ENCODE measurements around the gene SPRR5. TPM values are rescaled to one million over a fixed set of nuclear protein-coding genes. Genes with fewer than 3 reads are reported as not detected.

The SPRR5 gene, protein sequence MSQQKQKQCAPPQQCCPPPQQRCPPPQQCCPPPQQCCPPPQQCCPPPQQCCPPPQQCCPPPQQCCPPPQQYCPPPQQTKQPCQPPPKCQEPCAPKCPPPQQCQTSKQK
- polyA plus RNA-seq (2012; rRNA removed) = not detected in 2 replicates
- not detected in 2 replicates for polyA plus RNA-seq (2012; cell fraction: cytosol; rRNA removed)
- not detected in 2 replicates for polyA plus RNA-seq (2012; cell fraction: nucleus; rRNA removed)

DNA sequence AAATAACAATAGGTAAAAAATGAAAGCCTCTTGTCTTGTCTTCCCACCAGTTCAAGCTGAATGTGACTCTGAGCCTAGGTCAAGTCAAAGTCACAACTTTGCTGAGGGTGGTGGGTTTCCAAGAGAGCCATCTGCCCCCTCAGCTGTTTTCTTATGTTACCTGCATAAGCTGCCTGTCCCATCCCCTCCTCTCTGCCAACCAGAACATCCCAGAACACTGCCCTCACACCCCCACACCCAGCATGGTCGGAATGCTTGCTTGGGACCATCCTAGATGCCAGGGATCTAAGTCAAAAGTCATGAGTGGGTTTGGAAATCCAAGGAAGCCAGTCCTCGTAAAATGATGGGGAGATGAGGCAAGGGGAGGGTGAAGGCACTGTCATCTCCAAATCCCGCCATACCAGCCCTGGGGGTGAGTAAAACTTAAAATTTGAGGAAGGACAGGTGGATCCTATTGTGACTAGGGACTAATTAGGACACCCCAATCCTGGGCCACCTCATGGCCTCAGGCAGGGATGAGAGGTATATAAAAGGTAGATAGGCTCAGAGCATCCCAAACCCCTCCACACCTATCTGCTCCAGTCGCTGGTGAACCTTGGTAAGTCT, at the start of gene SPRR5:
Gene SPRR5 (plus strand): TSS at position 556 of the 606 bp plus-strand sequence. CDS start 1,349 bp downstream, outside the sequence.
- no peaks in the 10 kb centered on the region for H3F3A ChIP-seq (replicated peaks; ENCODE audit: insufficient read depth)
- no peak within 1 kb of the TSS for H3K4me2 ChIP-seq
- no peaks in the 10 kb centered on the region for H3K79me2 ChIP-seq (ENCODE audit: insufficient read depth)
- H3K27me3 ChIP-seq (ENCODE audit: insufficient read depth) = peaks cover 49% of the 10 kb centered on the region
- no peaks in the 10 kb centered on the region for H3K9me2 ChIP-seq
- H4K20me1 ChIP-seq (ENCODE audit: insufficient read depth) = no peaks in the 10 kb centered on the region
- TF ChIP-seq, protein P1, sequence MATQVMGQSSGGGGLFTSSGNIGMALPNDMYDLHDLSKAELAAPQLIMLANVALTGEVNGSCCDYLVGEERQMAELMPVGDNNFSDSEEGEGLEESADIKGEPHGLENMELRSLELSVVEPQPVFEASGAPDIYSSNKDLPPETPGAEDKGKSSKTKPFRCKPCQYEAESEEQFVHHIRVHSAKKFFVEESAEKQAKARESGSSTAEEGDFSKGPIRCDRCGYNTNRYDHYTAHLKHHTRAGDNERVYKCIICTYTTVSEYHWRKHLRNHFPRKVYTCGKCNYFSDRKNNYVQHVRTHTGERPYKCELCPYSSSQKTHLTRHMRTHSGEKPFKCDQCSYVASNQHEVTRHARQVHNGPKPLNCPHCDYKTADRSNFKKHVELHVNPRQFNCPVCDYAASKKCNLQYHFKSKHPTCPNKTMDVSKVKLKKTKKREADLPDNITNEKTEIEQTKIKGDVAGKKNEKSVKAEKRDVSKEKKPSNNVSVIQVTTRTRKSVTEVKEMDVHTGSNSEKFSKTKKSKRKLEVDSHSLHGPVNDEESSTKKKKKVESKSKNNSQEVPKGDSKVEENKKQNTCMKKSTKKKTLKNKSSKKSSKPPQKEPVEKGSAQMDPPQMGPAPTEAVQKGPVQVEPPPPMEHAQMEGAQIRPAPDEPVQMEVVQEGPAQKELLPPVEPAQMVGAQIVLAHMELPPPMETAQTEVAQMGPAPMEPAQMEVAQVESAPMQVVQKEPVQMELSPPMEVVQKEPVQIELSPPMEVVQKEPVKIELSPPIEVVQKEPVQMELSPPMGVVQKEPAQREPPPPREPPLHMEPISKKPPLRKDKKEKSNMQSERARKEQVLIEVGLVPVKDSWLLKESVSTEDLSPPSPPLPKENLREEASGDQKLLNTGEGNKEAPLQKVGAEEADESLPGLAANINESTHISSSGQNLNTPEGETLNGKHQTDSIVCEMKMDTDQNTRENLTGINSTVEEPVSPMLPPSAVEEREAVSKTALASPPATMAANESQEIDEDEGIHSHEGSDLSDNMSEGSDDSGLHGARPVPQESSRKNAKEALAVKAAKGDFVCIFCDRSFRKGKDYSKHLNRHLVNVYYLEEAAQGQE (IDR thresholded peaks at IDR 0.05; ENCODE audit: low read depth, low read length) = no peak
- no peak for TF ChIP-seq RFX5 (IDR thresholded peaks at IDR 0.05; ENCODE audit: low read length)
- no peak for TF ChIP-seq JUND (IDR thresholded peaks at IDR 0.05)
- no peak for TF ChIP-seq SMC3 (IDR thresholded peaks at IDR 0.05; ENCODE audit: low read depth, low read length)
- TF ChIP-seq TAF1 (IDR thresholded peaks at IDR 0.05; ENCODE audit: borderline replicate concordance, low read depth, low read length) = no peak
- H3K27ac ChIP-seq (ENCODE audit: low read depth in 2 of 2, low read length in 1 of 2) = no peak within 1 kb of the TSS
- ChIA-PET POLR2A (no interaction called here), CTCF (no interaction called here)
- no peaks in the 10 kb centered on the region for H3K36me3 ChIP-seq (replicated peaks in 1 of 2; ENCODE audit: control insufficient read depth in 1 of 2, insufficient read depth in 2 of 2, low read length in 1 of 2)
- H3K4me1 ChIP-seq (ENCODE audit: control insufficient read depth in 1 of 2, insufficient read depth in 2 of 2, low read depth in 1 of 2, low read length in 1 of 2) = no peaks in the 10 kb centered on the region
- no peaks in the 10 kb centered on the region for H3K9me3 ChIP-seq
- H2AFZ ChIP-seq (ENCODE audit: low read depth) = no peak within 1 kb of the TSS
- no peak within 1 kb of the TSS for H3K9ac ChIP-seq
- WGBS (ENCODE audit: low lambda C conversion rate) = 3% methylated on average over 4 of the region's 4 CpGs
- no peak within 1 kb of the TSS for H3K4me3 ChIP-seq (ENCODE audit: low read depth in 2 of 2, low read length in 1 of 2)
- DNase-seq = no peak

DNA sequence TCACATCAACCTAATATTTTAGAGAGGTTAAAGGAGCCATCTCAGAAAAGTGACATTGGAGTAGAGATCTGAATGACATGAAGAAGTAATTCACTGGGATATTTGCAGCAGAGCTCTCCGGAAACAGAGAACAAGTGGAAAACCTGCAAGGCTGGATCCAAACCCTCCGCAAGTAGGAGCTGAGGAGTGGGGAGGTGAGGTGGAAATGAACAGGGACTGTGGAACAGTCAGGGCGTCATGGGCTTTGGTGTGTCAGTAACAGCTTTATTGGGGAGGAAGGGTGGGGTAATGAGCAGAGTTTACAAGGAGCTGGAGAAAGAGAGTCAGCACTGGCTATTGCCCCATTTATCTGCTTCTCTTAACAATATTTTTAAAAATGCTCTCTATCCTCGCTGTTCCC, 48.0 kb upstream of the SPRR5 start:
- DNase-seq = no peak
- TF ChIP-seq RXRA (IDR thresholded peaks at IDR 0.05; ENCODE audit: borderline replicate concordance, low read depth) (no peak), FOXJ3 (CRISPR knock-in tag; IDR thresholded peaks at IDR 0.05) (no peak), CHD2 (IDR thresholded peaks at IDR 0.05; ENCODE audit: low read length, partially characterized antibody) (no peak), TEAD4 (IDR thresholded peaks at IDR 0.05; ENCODE audit: borderline replicate concordance, insufficient read depth) (no peak), MEF2A (IDR thresholded peaks at IDR 0.05; ENCODE audit: borderline replicate concordance, low read depth) (no peak), GABPA (IDR thresholded peaks at IDR 0.05; ENCODE audit: low read depth) (no peak), SMC3 (IDR thresholded peaks at IDR 0.05; ENCODE audit: low read depth, low read length) (no peak), NFIC (IDR thresholded peaks at IDR 0.05; ENCODE audit: borderline replicate concordance) (no peak), EP300 (IDR thresholded peaks at IDR 0.05; ENCODE audit: borderline replicate concordance in 1 of 2, low read depth in 1 of 2, low read length in 1 of 2) (no peak), RCOR1 (IDR thresholded peaks at IDR 0.05; ENCODE audit: low read length) (no peak), RFX5 (IDR thresholded peaks at IDR 0.05; ENCODE audit: low read length) (no peak)
- TF ChIP-seq, protein P2, sequence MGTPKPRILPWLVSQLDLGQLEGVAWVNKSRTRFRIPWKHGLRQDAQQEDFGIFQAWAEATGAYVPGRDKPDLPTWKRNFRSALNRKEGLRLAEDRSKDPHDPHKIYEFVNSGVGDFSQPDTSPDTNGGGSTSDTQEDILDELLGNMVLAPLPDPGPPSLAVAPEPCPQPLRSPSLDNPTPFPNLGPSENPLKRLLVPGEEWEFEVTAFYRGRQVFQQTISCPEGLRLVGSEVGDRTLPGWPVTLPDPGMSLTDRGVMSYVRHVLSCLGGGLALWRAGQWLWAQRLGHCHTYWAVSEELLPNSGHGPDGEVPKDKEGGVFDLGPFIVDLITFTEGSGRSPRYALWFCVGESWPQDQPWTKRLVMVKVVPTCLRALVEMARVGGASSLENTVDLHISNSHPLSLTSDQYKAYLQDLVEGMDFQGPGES (IDR thresholded peaks at IDR 0.05; ENCODE audit: low read depth, low read length) = no peak
- TF ChIP-seq, protein P3, sequence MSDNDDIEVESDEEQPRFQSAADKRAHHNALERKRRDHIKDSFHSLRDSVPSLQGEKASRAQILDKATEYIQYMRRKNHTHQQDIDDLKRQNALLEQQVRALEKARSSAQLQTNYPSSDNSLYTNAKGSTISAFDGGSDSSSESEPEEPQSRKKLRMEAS (IDR thresholded peaks at IDR 0.05; ENCODE audit: low read depth) = no peak
- TF ChIP-seq, protein P4, sequence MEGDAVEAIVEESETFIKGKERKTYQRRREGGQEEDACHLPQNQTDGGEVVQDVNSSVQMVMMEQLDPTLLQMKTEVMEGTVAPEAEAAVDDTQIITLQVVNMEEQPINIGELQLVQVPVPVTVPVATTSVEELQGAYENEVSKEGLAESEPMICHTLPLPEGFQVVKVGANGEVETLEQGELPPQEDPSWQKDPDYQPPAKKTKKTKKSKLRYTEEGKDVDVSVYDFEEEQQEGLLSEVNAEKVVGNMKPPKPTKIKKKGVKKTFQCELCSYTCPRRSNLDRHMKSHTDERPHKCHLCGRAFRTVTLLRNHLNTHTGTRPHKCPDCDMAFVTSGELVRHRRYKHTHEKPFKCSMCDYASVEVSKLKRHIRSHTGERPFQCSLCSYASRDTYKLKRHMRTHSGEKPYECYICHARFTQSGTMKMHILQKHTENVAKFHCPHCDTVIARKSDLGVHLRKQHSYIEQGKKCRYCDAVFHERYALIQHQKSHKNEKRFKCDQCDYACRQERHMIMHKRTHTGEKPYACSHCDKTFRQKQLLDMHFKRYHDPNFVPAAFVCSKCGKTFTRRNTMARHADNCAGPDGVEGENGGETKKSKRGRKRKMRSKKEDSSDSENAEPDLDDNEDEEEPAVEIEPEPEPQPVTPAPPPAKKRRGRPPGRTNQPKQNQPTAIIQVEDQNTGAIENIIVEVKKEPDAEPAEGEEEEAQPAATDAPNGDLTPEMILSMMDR (IDR thresholded peaks at IDR 0.05) = no peak
- TF ChIP-seq, protein P5, sequence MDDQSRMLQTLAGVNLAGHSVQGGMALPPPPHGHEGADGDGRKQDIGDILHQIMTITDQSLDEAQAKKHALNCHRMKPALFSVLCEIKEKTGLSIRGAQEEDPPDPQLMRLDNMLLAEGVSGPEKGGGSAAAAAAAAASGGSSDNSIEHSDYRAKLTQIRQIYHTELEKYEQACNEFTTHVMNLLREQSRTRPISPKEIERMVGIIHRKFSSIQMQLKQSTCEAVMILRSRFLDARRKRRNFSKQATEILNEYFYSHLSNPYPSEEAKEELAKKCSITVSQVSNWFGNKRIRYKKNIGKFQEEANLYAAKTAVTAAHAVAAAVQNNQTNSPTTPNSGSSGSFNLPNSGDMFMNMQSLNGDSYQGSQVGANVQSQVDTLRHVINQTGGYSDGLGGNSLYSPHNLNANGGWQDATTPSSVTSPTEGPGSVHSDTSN (IDR thresholded peaks at IDR 0.05) = no peak

More for the DNA sequence above, 48.0 kb upstream of the SPRR5 start:
- Histone ChIP-seq H3F3A (replicated peaks; ENCODE audit: insufficient read depth) (no peaks in the 10 kb centered on the region), H3K36me3 (replicated peaks in 1 of 2; ENCODE audit: control insufficient read depth in 1 of 2, insufficient read depth in 2 of 2, low read length in 1 of 2) (no peaks in the 10 kb centered on the region), H3K4me1 (ENCODE audit: control insufficient read depth in 1 of 2, insufficient read depth in 2 of 2, low read depth in 1 of 2, low read length in 1 of 2) (no peaks in the 10 kb centered on the region), H3K9ac (no peak overlapping the region), H3K4me2 (no peak overlapping the region), H2AFZ (ENCODE audit: low read depth) (no peak overlapping the region), H3K79me2 (ENCODE audit: insufficient read depth) (no peaks in the 10 kb centered on the region), H4K20me1 (ENCODE audit: insufficient read depth) (no peaks in the 10 kb centered on the region), H3K27ac (ENCODE audit: low read depth in 2 of 2, low read length in 1 of 2) (no peak overlapping the region), H3K9me3 (no peaks in the 10 kb centered on the region), H3K4me3 (ENCODE audit: low read depth in 2 of 2, low read length in 1 of 2) (no peak overlapping the region), H3K27me3 (ENCODE audit: insufficient read depth) (no peaks in the 10 kb centered on the region), H3K9me2 (no peaks in the 10 kb centered on the region)
- WGBS (ENCODE audit: low lambda C conversion rate) = 46% methylated on average over 4 of the region's 4 CpGs
- CTCF ChIA-PET = no interaction called here
- POLR2A ChIA-PET = no interaction called here
